DMS 273 (cell line): ENCODE measurements around the gene PLCB2.

Experiments used
- DNase-seq: peaks from one replicate; lab custom pipeline; 2025; ENCODE audit not compliant: unreplicated experiment; lab: John Stamatoyannopoulos, UW

Gene PLCB2

GRCh38 chr15:40272485-40273056 is 35.2 kb downstream of the PLCB2 start:
- DNase-seq, result peak; percentile 43

GRCh38 chr15:40271685-40272484 is 35.9 kb downstream of the PLCB2 start:
- DNase-seq, result no peak

GRCh38 chr15:40270246-40270995 is 37.3 kb downstream of the PLCB2 start:
- no peak for DNase-seq

GRCh38 chr15:40269604-40270003 is 38.1 kb downstream of the PLCB2 start:
- no peak for DNase-seq

GRCh38 chr15:40267670-40268069 is 40.1 kb downstream of the PLCB2 start:
- no peak for DNase-seq

- no peak for DNase-seq
Measured at GRCh38 chr15:40266828-40267304, 40.9 kb downstream of the PLCB2 start.

GRCh38 chr15:40265875-40266274 is 41.9 kb downstream of the PLCB2 start:
- DNase-seq, result no peak

- peak; percentile 75 for DNase-seq
Measured at GRCh38 chr15:40265355-40265754, 42.4 kb downstream of the PLCB2 start.

- DNase-seq, result no peak
Measured at GRCh38 chr15:40264321-40265153, 43.2 kb downstream of the PLCB2 start.

GRCh38 chr15:40263024-40263754 is 44.5 kb downstream of the PLCB2 start:
- no peak for DNase-seq

GRCh38 chr15:40259021-40259420 is 48.7 kb downstream of the PLCB2 start:
- DNase-seq, result no peak

GRCh38 chr15:40258544-40258943 is 49.2 kb downstream of the PLCB2 start:
- DNase-seq, result no peak

- DNase-seq, result no peak
Measured at GRCh38 chr15:40257656-40258450, 49.9 kb downstream of the PLCB2 start.

GRCh38 chr15:40256638-40257235 is 51.0 kb downstream of the PLCB2 start:
- no peak for DNase-seq

GRCh38 chr15:40255033-40255432 is 52.7 kb downstream of the PLCB2 start:
- DNase-seq, result no peak

- DNase-seq, result no peak
Measured at GRCh38 chr15:40254452-40254851, 53.3 kb downstream of the PLCB2 start.

GRCh38 chr15:40253167-40253790 is 54.5 kb downstream of the PLCB2 start:
- DNase-seq, result no peak

- DNase-seq, result peak; percentile 64
Measured at GRCh38 chr15:40252438-40253166, 55.1 kb downstream of the PLCB2 start.
